Neutrophil (primary cell): ENCODE results near the gene NPHP1.
"Not testable (repeated sequence)": the region's sequence is repeated elsewhere in the genome, so short reads cannot be mapped to it uniquely, and the experiment has no call there.

Source experiments
- H3K27ac ChIP-seq: fragments of 200-600 bp; sonication (generic); 2 replicates; pipeline ENCODE4 v1.5.1; 2016; ENCODE audit warnings: mild to moderate bottlenecking, moderate library complexity
- H3K27me3 ChIP-seq: fragments of 200-600 bp; sonication (generic); 2 replicates; pipeline ENCODE4 v1.6.0; 2016; ENCODE audit warnings: mild to moderate bottlenecking
- H3K36me3 ChIP-seq: fragments of 200-600 bp; sonication (generic); 2 replicates; pipeline ENCODE4 v1.5.1; 2017
- H3K4me1 ChIP-seq, 2 experiments: fragments of 200-600 bp in 1 of 2; sonication (generic) in 1 of 2; 1 replicate in 1 of 2; 2 replicates in 1 of 2; pipeline versions ENCODE4 v1.5.1 to v1.6.1; 2013 to 2016; ENCODE audit warnings: low read depth in 1 of 2, low read length in 1 of 2, mild to moderate bottlenecking in 1 of 2, moderate library complexity in 1 of 2; ENCODE audit not compliant: control insufficient read depth in 1 of 2, insufficient read depth in 1 of 2
- H3K4me3 ChIP-seq, 2 experiments: fragments of 200-600 bp in 1 of 2; sonication (generic) in 1 of 2; 1 replicate in 1 of 2; 2 replicates in 1 of 2; pipeline ENCODE4 v1.5.1; 2013 to 2016; ENCODE audit warnings: low read depth in 1 of 2, low read length in 1 of 2, mild to moderate bottlenecking in 1 of 2, moderate library complexity in 1 of 2
- H3K9me3 ChIP-seq: fragments of 200-600 bp; sonication (generic); 2 replicates; pipeline ENCODE4 v1.5.1; 2016
- CTCF ChIP-seq: fragments of 200-600 bp; sonication (generic); IDR thresholded peaks from 2 replicates; pipeline ENCODE4 v1.5.1; 2016; ENCODE audit warnings: antibody characterized with exemption

Gene NPHP1

DNA sequence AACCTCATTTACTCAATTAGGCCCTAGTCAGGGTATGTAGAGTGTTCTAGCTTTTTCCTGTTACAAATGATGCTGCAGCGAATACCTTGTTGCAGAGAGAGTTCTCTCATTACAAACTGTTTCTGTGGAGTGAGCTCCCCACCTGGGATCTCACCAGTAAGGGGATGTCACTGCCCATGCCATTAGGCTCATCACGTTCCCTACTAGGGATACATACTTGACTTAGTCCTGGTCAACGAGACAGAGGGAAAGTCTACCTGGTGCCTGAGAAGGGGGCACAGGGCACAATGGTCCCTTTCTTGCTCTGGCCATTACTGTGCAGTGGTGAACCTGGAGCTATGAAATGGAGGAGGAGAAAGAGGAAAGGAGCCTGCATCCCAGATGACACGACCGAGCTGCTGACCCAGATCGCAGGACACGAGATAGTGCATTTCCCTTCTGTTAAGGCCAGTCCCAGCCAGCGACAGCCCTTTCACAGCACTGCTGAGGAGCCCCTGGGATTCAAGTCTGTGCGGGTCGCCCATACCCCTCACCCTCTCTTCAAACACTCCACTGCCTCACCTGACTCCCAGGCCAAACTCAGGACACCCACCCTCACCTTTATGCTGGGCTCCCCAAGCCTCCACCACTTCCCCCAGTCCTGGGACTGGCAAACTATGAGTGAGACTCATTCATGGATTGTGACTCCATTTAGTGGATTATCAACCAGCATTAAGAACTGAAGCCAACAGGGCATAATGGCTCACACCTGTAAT lies 105.2 kb downstream of the NPHP1 start:
- TF ChIP-seq CTCF = no peak
- Histone ChIP-seq H3K4me3 (no peak overlapping the region), H3K27ac (no peak overlapping the region), H3K27me3 (peaks cover 4% of the 10 kb centered on the region), H3K36me3 (no peaks in the 10 kb centered on the region), H3K9me3 (no peaks in the 10 kb centered on the region), H3K4me1 (no peaks in the 10 kb centered on the region)

DNA sequence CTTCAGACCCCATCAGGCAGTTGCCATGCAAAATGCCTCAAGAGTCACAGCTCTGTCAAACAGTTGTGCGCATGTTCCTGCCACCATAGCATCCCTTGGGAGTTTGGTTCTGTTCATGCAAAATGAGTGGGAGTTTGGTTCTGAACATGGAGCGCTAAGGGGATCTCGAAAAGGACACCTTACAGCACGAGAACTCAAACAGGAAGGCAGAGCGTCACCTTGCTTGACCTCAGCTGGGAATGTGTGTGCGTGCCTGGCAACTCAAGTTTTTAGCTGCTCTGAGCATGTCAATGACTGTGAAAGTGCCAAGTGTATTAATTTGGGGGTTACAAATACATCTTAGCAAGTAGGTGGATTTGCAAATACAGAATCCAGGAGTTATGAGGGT lies 105.8 kb downstream of the NPHP1 start:
- peaks cover 4% of the 10 kb centered on the region for H3K27me3 ChIP-seq
- H3K27ac ChIP-seq = no peak overlapping the region
- H3K4me3 ChIP-seq = no peak overlapping the region
- no peak for TF ChIP-seq CTCF
- H3K36me3 ChIP-seq = no peaks in the 10 kb centered on the region
- H3K9me3 ChIP-seq = no peaks in the 10 kb centered on the region
- H3K4me1 ChIP-seq = no peaks in the 10 kb centered on the region

DNA sequence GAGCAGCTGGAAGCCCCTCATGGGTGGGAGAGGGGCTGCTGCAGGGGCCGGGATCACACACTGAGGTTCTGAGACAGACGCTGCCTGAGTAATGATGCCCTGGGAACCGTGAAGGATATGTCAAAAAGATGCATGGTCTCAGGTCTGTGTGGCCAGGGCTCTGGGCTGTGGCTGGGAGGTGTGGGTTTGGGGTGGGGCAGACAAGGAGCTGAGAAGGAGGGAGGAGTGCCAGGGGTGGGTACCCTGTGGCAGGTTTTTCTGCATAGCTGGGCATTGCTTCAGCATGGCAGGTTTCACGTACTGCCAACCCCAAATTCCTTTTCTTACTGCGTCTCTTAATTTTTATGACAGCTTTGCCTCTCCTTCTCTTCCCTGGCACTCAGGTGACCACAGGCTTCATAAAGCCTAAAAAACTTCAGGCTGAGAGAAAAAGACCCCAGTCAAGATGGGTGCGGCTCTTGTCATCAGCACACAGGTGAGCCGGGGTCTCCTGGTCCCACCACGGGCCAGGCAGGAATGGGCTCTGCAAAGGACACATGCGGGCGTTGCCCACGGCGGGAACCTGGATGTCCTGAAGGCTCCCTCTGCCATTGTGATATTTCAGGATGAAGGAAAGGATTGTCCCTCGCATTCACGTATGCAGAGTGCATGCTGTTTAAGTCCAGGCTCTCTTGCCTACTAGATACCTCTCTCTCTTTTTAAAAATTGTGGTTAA lies 107.2 kb downstream of the NPHP1 start:
- Histone ChIP-seq H3K4me3 (no peak overlapping the region), H3K36me3 (no peaks in the 10 kb centered on the region), H3K4me1 (no peaks in the 10 kb centered on the region), H3K27me3 (peaks cover 4% of the 10 kb centered on the region), H3K27ac (no peak overlapping the region), H3K9me3 (no peaks in the 10 kb centered on the region)
- no peak for TF ChIP-seq CTCF

GRCh38 chr2:110095994-110096633 lies 108.7 kb downstream of the NPHP1 start:
- no peak for TF ChIP-seq CTCF
- Histone ChIP-seq H3K27me3 (no peaks in the 10 kb centered on the region), H3K4me3 (no peak overlapping the region), H3K36me3 (no peaks in the 10 kb centered on the region), H3K27ac (no peak overlapping the region), H3K4me1 (no peaks in the 10 kb centered on the region), H3K9me3 (no peaks in the 10 kb centered on the region)

- H3K27ac ChIP-seq = not testable (repeated sequence)
Observed at GRCh38 chr2:110094884-110095534, 109.8 kb downstream of the NPHP1 start.

GRCh38 chr2:110093924-110094323 lies 110.9 kb downstream of the NPHP1 start:
- H3K4me3 ChIP-seq, H3K27ac ChIP-seq, H3K27me3 ChIP-seq, H3K9me3 ChIP-seq, H3K36me3 ChIP-seq, H3K4me1 ChIP-seq: not testable (repeated sequence)

More at GRCh38 chr2:110094884-110095534, 109.8 kb downstream of the NPHP1 start:
- not testable (repeated sequence) for H3K4me3 ChIP-seq, H3K4me1 ChIP-seq, H3K36me3 ChIP-seq, H3K27me3 ChIP-seq, H3K9me3 ChIP-seq

GRCh38 chr2:110090164-110090563 lies 114.6 kb downstream of the NPHP1 start:
- H3K36me3 ChIP-seq = not testable (repeated sequence)

GRCh38 chr2:110083757-110084156 lies 121.1 kb downstream of the NPHP1 start:
- H3K4me3 ChIP-seq, H3K27ac ChIP-seq, H3K36me3 ChIP-seq, H3K4me1 ChIP-seq, H3K27me3 ChIP-seq, H3K9me3 ChIP-seq: not testable (repeated sequence)

More at GRCh38 chr2:110090164-110090563, 114.6 kb downstream of the NPHP1 start:
- not testable (repeated sequence) for H3K4me3 ChIP-seq, H3K4me1 ChIP-seq, H3K27me3 ChIP-seq, H3K27ac ChIP-seq, H3K9me3 ChIP-seq

GRCh38 chr2:110083162-110083561 lies 121.7 kb downstream of the NPHP1 start:
- H3K36me3 ChIP-seq, H3K4me1 ChIP-seq, H3K27ac ChIP-seq, H3K9me3 ChIP-seq, H3K27me3 ChIP-seq, H3K4me3 ChIP-seq: not testable (repeated sequence)
